CD4-positive, alpha-beta T cell treated with Interleukin-15 for 4 hours (primary cell): ENCODE data around the gene SEMA4C.
A peak's percentile ranks its signal among the peaks of the same experiment; 100 is the strongest.

Experiments
- DNase-seq: peaks from one replicate; pipeline ENCODE4 v3.0.0-alpha.2; 2020; ENCODE audit warnings: low spot score

SEMA4C gene

GRCh38 chr2:96881349-96882195 is 11.7 kb upstream of the SEMA4C start:
- no peak for DNase-seq

GRCh38 chr2:96880891-96881273 is 11.0 kb upstream of the SEMA4C start:
- no peak for DNase-seq

DNA sequence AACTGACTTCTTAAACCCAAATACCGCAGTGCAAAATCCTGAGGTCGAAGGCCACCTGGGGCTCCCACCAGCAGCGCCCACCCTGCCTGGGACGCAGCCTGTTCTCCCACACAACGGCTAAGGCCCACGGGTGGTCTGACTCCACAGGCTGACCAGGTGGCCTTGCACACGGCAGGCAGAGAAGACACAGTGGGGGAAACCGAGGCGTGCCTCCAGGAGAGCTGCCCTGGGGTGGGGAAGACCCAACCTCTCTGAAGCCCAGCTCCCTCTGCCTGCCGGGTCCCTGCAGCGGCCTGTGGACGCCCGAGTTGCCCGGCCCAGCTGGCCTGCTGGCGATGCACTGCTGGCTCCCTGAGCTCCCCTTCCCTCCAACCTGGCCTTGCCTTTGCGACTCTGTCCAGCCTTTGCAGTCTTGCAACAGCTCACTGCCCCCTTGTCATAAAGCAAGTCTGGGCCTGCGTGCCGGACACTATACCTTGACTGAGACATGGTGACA is 9.7 kb upstream of the SEMA4C start:
- DNase-seq = no peak

GRCh38 chr2:96878796-96879544 is 9.1 kb upstream of the SEMA4C start:
- DNase-seq = no peak

- no peak for DNase-seq
Measured at GRCh38 chr2:96878171-96878570, 8.3 kb upstream of the SEMA4C start.

GRCh38 chr2:96877631-96878092 is 7.8 kb upstream of the SEMA4C start:
- DNase-seq = no peak

- DNase-seq = no peak
Measured at GRCh38 chr2:96877042-96877451, 7.2 kb upstream of the SEMA4C start.

DNA sequence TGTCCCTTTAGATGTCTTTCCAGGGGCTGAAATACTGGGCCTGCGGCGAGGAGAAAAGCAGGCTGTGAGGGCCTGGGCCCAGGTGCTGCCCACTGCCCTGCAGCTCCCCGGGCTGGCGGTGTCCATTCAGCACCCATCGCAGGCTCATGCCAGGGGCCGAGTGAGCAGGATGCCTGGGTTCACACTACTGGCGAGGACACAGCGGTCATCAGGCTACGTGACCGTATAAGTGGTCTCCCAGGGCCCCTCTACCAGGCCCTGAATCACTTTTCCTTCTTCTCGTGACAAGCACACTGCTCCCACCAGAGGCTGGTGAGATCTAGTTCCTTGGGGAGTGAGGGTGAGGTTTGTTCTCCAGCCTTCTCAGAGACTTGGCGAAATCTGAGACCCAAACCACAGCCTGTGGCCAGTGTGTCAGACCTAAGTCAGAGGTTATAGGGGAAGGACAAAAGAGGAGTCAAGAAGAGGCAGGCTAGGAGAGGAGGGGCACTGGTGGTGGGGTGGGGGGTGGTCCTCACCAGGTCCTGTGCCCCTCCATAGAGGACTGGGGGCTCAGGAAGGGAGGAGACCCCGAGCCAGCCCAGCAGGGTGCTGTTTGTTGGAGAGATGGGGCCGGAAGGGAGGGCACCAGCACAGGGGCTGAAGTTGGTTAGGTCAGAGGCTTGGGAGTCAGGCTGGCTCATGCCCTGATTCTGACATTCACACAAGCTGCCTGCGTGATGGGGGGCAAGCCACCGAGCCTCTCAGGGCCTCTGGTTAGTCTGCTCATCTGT is 6.6 kb upstream of the SEMA4C start:
- no peak for DNase-seq

DNA sequence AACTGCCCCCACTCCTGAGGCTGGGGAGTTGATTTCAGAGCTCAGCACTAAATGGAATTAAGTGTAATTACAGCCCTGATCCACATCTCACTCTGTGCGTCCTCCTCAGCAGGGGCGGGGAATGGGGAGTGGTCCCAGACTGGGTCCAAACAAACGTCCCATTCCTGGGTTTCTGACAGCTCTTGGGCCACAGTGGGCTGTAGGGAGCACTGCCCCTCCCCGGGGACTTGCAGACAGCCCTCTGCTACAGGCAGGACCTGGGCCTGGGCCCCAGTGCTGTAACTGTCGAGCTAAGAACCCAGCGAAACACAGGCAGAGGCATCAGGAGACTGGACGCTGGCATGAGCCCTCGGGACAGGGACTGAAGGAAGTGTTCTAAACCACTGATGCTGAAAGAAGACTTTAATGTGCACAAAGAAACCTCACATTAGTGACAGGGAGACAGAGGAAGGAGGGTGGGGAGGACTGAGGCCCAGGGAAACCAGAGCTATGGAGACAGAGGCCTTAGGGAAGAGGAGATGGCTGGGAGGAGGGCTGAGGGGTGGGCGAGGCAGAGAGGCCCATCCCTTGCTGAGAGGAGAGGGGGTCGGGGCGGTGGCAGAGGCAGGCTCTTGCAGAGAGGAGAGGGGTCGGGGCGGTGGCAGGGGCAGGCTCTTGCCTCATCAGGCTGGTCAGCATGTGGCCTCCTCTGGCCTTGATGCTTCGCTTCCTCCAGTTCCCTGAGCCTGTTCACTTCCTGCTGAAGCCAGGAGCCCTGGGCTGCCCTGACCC is 5.8 kb upstream of the SEMA4C start:
- DNase-seq = no peak

- DNase-seq = no peak
Measured at GRCh38 chr2:96874198-96874831, 4.4 kb upstream of the SEMA4C start.

- DNase-seq = no peak
Measured at GRCh38 chr2:96873651-96874096, 3.8 kb upstream of the SEMA4C start.

GRCh38 chr2:96872591-96873349 is 2.9 kb upstream of the SEMA4C start:
- DNase-seq = no peak

DNA sequence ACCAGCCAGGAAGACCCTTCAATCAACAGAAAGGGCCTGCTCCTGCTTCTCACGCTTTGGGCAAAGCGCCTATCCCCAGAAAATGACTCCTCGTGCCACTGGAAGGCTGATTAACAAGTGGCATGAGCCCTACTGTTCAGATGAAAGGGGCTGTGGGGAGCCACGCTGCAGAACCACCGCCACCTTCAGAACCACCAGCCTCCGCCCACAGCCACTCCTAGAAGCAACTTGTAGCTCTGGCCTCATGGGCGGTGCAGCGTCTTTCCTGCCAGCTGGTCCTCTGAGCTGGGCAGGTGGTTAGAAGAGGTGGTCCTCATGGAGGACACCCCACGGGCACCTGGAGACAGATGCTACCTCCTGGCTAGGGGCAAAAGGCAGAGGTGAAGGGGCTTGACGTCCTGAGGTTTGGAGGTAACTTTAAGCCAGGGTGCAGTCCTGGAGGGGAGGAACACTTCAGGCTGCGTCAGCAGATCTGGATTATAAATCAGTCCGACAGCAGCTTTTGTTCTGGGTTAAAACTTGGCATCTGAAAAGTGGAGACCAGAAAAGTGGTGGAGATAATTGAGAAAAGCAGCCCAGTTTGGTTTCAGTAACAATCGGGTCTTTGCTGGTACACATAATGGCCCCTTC is 861 bp upstream of the SEMA4C start:
- DNase-seq = peak; percentile 59

GRCh38 chr2:96869281-96869821 is 529 bp downstream of the SEMA4C start:
- no peak for DNase-seq

- DNase-seq = peak; percentile 44
Measured at GRCh38 chr2:96868555-96869280, 1.2 kb downstream of the SEMA4C start.

GRCh38 chr2:96867756-96868554 is 1.9 kb downstream of the SEMA4C start:
- DNase-seq = no peak

GRCh38 chr2:96866986-96867755 is 2.7 kb downstream of the SEMA4C start:
- no peak for DNase-seq
